Osteocyte (in vitro differentiated cells): ENCODE data around the gene INPP4A. TPM values are rescaled to one million over a fixed set of nuclear protein-coding genes. Genes with fewer than 3 reads are reported as not detected.

Experiments used
- DNase-seq: peaks from one replicate; pipeline ENCODE4 v3.0.0; 2021; ENCODE audit warnings: mixed read lengths; ENCODE audit not compliant: unreplicated experiment; ENCODE audit errors: extremely low spot score
- H3K27ac Mint-ChIP-seq: one replicate; pipeline ENCODE4 v1.8.0; 2021; ENCODE audit warnings: mild to moderate bottlenecking, mixed read lengths; ENCODE audit not compliant: unreplicated experiment
- H3K27me3 Mint-ChIP-seq: one replicate; pipeline ENCODE4 v1.8.0; 2021; ENCODE audit warnings: mixed read lengths; ENCODE audit not compliant: unreplicated experiment
- H3K36me3 Mint-ChIP-seq: one replicate; pipeline ENCODE4 v1.8.0; 2021; ENCODE audit warnings: mixed read lengths; ENCODE audit not compliant: unreplicated experiment
- H3K4me1 Mint-ChIP-seq: one replicate; pipeline ENCODE4 v1.8.0; 2021; ENCODE audit warnings: mixed read lengths; ENCODE audit not compliant: unreplicated experiment
- H3K4me3 Mint-ChIP-seq: one replicate; pipeline ENCODE4 v1.8.0; 2021; ENCODE audit warnings: mild to moderate bottlenecking, moderate library complexity, mixed read lengths; ENCODE audit not compliant: unreplicated experiment
- H3K9me3 Mint-ChIP-seq: one replicate; pipeline ENCODE4 v1.8.0; 2021; ENCODE audit warnings: mixed read lengths; ENCODE audit not compliant: unreplicated experiment
- total RNA-seq: library from RNA; stranded (reverse); gene quantifications from 2 replicates; pipeline ENCODE4 v1.2.1, GENCODE V29; 2021
- TF ChIP-seq, protein P1 (sequence below): fragments of 200-600 bp; sonication (generic); IDR thresholded peaks from 2 replicates; pipeline ENCODE4 v1.5.0; 2021; ENCODE audit warnings: antibody characterized with exemption, mild to moderate bottlenecking, moderate library complexity

The INPP4A gene
- total RNA-seq, 1 donor from 2014 or later, result 31.4 TPM

- no peak overlapping the region for H3K4me3 Mint-ChIP-seq
- no peaks in the 10 kb centered on the region for H3K4me1 Mint-ChIP-seq
- H3K36me3 Mint-ChIP-seq, result peaks cover 38% of the 10 kb centered on the region
These were observed 102.6 kb downstream of the INPP4A start for GRCh38 chr2:98547092-98547790.

DNA sequence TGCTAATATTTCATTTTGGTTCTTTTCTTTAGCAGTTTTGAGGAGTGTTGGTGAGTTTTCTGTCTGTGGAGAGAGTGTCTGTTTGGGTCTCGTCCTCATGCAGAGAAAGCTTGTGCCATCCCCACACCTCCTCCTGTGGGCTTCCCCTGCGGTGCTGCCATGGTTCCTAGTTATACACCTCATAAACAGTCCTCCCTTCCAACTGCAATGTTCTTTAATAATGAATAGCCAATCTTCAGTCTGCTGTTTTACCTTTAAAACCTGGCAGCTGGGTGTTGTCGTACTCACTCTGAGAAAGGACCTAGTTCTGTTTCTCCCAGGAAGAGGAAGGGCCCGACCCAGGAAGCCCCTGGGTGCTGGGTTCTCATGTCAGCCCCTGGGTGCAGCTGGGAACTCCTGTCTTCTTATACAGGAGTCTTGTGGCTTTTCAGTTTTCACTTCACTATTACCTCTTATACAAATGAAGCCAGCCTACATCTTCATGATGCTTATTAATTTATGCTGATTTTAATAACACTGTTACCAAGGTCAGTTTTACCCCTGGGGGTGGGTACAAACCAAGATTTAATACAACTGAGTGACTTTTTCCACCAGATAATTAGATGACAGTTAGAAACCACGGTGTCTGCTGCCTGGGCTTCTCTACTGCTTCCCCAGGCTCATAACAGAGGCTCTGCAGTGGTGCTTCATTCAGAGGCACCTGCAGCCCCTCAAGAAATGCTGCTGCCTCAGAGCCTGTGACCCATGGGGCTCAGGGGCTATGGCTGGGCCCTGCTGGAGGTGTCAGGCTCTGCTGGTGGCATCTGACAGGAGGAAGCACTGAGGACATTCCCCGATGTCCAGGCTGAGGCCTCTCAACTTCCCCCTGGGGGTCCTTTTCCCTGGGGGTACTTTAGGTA is 104.5 kb downstream of the INPP4A start:
- TF ChIP-seq, protein P1, sequence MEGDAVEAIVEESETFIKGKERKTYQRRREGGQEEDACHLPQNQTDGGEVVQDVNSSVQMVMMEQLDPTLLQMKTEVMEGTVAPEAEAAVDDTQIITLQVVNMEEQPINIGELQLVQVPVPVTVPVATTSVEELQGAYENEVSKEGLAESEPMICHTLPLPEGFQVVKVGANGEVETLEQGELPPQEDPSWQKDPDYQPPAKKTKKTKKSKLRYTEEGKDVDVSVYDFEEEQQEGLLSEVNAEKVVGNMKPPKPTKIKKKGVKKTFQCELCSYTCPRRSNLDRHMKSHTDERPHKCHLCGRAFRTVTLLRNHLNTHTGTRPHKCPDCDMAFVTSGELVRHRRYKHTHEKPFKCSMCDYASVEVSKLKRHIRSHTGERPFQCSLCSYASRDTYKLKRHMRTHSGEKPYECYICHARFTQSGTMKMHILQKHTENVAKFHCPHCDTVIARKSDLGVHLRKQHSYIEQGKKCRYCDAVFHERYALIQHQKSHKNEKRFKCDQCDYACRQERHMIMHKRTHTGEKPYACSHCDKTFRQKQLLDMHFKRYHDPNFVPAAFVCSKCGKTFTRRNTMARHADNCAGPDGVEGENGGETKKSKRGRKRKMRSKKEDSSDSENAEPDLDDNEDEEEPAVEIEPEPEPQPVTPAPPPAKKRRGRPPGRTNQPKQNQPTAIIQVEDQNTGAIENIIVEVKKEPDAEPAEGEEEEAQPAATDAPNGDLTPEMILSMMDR, result no peak
- no peaks in the 10 kb centered on the region for H3K27me3 Mint-ChIP-seq
- no peak overlapping the region for H3K4me3 Mint-ChIP-seq
- peaks cover 35% of the 10 kb centered on the region for H3K36me3 Mint-ChIP-seq
- no peak overlapping the region for H3K27ac Mint-ChIP-seq
- no peaks in the 10 kb centered on the region for H3K4me1 Mint-ChIP-seq
- H3K9me3 Mint-ChIP-seq, result no peaks in the 10 kb centered on the region
- DNase-seq, result no peak

More at GRCh38 chr2:98547092-98547790, 102.6 kb downstream of the INPP4A start:
- H3K9me3 Mint-ChIP-seq, result no peaks in the 10 kb centered on the region
- DNase-seq, result no peak
- no peak overlapping the region for H3K27ac Mint-ChIP-seq
- no peaks in the 10 kb centered on the region for H3K27me3 Mint-ChIP-seq
- TF ChIP-seq, protein P1, result no peak

DNA sequence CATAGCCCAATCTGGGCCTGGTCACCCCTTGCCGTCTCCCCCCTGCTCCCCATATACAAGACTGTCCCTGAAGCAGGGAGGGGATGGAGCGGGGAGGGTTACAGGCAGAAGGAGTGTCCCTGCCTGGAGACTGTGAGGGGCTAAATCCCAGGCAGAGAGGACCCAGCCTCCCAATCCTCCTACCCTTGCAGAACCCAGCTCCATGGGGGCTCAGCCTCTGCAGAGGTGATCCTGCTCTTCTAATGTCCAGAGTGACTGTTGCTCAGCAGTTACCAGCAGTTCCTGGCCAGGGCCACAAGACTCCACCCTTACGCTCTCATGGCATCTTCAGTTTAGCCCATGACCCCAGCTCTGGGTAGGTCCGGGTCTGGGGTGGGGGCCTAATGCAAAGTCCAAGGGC is 105.5 kb downstream of the INPP4A start:
- no peak for DNase-seq
- H3K27me3 Mint-ChIP-seq, result no peaks in the 10 kb centered on the region
- H3K27ac Mint-ChIP-seq, result no peak overlapping the region
- no peaks in the 10 kb centered on the region for H3K9me3 Mint-ChIP-seq
- no peak overlapping the region for H3K4me3 Mint-ChIP-seq
- TF ChIP-seq, protein P1, result no peak
- peaks cover 33% of the 10 kb centered on the region for H3K36me3 Mint-ChIP-seq
- no peaks in the 10 kb centered on the region for H3K4me1 Mint-ChIP-seq

DNA sequence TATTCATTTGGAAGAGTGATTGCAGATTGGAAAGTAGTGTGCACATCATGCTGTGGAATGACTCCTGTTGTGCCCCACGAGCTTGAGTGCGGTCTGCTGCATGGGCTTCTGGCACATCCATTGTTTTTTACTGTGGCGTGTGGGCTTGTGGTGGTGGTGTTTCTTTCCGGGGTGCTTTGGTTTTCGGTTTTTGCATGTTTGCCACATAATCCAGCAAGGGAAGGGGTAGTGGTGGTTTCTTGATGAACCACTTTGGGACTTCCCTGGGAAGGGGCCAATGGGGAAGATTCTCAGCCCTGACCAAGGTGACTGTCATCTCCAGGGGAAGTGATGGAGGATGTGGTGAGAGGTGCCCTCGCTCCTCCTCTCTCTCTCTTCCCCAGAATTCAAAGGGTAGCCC is 106.7 kb downstream of the INPP4A start:
- Mint-ChIP-seq H3K27me3 (no peaks in the 10 kb centered on the region), H3K36me3 (peaks cover 26% of the 10 kb centered on the region), H3K9me3 (no peaks in the 10 kb centered on the region), H3K4me3 (no peak overlapping the region), H3K4me1 (no peaks in the 10 kb centered on the region), H3K27ac (no peak overlapping the region)
- DNase-seq, result no peak
- TF ChIP-seq, protein P1, result no peak
